Osteoblast (primary cell): ENCODE results near the gene STH. TPM values are rescaled to one million over a fixed set of nuclear protein-coding genes. Genes with fewer than 3 reads are reported as not detected.

Experiments
- DNase-seq: peaks from one replicate; pipeline ENCODE4 v3.0.0; 2011; ENCODE audit warnings: low spot score, mixed read lengths; ENCODE audit not compliant: insufficient read length; ENCODE audit errors: missing footprints
- H2AFZ ChIP-seq: 2 replicates; pipeline ENCODE4 v1.6.0; 2011; ENCODE audit warnings: mild to moderate bottlenecking, low read length
- H3K27ac ChIP-seq: 2 replicates; pipeline ENCODE4 v1.5.1; 2011; ENCODE audit warnings: mild to moderate bottlenecking, low read depth, low read length, moderate library complexity
- H3K27me3 ChIP-seq: 2 replicates; pipeline ENCODE4 v1.6.0; 2012; ENCODE audit warnings: mild to moderate bottlenecking, control low read depth, inconsistent platforms, low read length, moderate library complexity; ENCODE audit not compliant: insufficient read depth
- H3K36me3 ChIP-seq: 2 replicates; pipeline ENCODE4 v1.5.1; 2011; ENCODE audit warnings: mild to moderate bottlenecking, low read length, control low read depth, moderate library complexity; ENCODE audit not compliant: insufficient read depth
- H3K4me1 ChIP-seq: 2 replicates; pipeline ENCODE4 v1.5.1; 2011; ENCODE audit warnings: mild to moderate bottlenecking, low read length, control low read depth, moderate library complexity; ENCODE audit not compliant: insufficient read depth
- H3K4me2 ChIP-seq: 2 replicates; pipeline ENCODE4 v1.6.0; 2011; ENCODE audit warnings: mild to moderate bottlenecking, low read length; ENCODE audit not compliant: insufficient read depth
- H3K4me3 ChIP-seq: fragments of 200-600 bp; sonication (generic); 3 replicates; pipeline ENCODE4 v1.5.1; 2012; ENCODE audit warnings: mild to moderate bottlenecking, low read length, inconsistent platforms; ENCODE audit not compliant: insufficient read depth
- H3K79me2 ChIP-seq: 2 replicates; pipeline ENCODE4 v1.6.0; 2012; ENCODE audit warnings: mild to moderate bottlenecking, low read length, control low read depth, inconsistent platforms; ENCODE audit not compliant: insufficient read depth
- H3K9me3 ChIP-seq: 2 replicates; pipeline ENCODE4 v1.5.1; 2011; ENCODE audit warnings: low read depth, low read length, control low read depth
- H4K20me1 ChIP-seq: 2 replicates; pipeline ENCODE4 v1.6.0; 2012; ENCODE audit warnings: mild to moderate bottlenecking, low read length, control low read depth; ENCODE audit not compliant: insufficient read depth
- total RNA-seq: library from RNA; depleted of rRNA; stranded (reverse); fragments of >200 nt; gene quantifications from 2 replicates; pipeline ENCODE4 v1.2.3, GENCODE V29; 2012
- TF ChIP-seq, protein P1 (sequence below): IDR thresholded peaks from 2 replicates; pipeline ENCODE4 v1.5.1; 2011; ENCODE audit warnings: mild to moderate bottlenecking, low read depth, low read length, moderate library complexity; ENCODE audit errors: extremely low read depth

The STH gene
- total RNA-seq, 1 donor, result not detected

DNA sequence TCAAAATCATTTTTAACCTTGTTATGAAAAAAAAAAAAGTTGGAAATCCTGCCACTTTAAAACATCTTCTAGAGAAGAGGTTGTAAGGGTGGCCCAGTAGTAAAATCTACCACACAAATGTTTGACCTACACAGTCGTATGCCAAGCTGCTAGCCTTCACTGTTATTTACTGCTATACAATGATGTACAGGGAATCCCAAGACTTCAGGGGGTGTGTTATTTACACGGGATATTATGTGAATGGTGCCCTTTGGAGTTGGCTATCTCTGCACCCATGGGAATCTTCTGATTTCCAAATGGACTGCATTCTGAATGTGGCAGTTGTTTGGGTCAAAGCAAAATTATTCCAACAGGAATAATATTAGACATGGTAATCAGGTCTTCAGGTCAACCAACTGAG, 45.9 kb downstream of the STH start:
- Histone ChIP-seq H3K27me3 (no peaks in the 10 kb centered on the region), H3K36me3 (peaks cover 59% of the 10 kb centered on the region), H2AFZ (no peak overlapping the region), H3K4me1 (peaks cover 3% of the 10 kb centered on the region), H4K20me1 (peaks cover 3% of the 10 kb centered on the region), H3K9me3 (no peaks in the 10 kb centered on the region), H3K27ac (no peak overlapping the region), H3K4me2 (no peak overlapping the region), H3K4me3 (no peak overlapping the region), H3K79me2 (peaks cover 25% of the 10 kb centered on the region)
- no peak for DNase-seq
- TF ChIP-seq, protein P1, sequence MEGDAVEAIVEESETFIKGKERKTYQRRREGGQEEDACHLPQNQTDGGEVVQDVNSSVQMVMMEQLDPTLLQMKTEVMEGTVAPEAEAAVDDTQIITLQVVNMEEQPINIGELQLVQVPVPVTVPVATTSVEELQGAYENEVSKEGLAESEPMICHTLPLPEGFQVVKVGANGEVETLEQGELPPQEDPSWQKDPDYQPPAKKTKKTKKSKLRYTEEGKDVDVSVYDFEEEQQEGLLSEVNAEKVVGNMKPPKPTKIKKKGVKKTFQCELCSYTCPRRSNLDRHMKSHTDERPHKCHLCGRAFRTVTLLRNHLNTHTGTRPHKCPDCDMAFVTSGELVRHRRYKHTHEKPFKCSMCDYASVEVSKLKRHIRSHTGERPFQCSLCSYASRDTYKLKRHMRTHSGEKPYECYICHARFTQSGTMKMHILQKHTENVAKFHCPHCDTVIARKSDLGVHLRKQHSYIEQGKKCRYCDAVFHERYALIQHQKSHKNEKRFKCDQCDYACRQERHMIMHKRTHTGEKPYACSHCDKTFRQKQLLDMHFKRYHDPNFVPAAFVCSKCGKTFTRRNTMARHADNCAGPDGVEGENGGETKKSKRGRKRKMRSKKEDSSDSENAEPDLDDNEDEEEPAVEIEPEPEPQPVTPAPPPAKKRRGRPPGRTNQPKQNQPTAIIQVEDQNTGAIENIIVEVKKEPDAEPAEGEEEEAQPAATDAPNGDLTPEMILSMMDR, result no peak

DNA sequence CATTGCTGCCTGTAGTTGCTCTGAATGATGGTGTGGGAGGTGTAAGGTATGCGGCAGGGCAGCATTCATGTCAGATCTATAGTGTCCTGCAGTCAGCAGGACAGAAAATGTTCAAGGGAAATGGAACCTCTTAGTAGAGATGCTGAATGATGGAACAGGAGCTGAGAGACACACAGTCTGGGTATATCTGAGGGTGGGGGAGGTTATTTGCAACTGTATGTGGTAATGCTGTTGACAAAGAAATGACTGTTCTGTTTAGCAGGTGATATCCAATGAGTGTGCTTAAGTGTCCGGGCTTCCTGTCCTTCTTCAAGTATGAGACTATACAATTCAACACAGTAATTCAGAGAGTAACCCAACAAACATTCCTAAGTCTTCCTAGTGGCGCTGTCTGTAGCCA, 46.6 kb downstream of the STH start:
- no peak for DNase-seq
- no peak overlapping the region for H2AFZ ChIP-seq
- no peak overlapping the region for H3K27ac ChIP-seq
- H3K36me3 ChIP-seq, result peaks cover 59% of the 10 kb centered on the region
- H4K20me1 ChIP-seq, result peaks cover 3% of the 10 kb centered on the region
- H3K4me1 ChIP-seq, result peaks cover 3% of the 10 kb centered on the region
- H3K4me3 ChIP-seq, result no peak overlapping the region
- peaks cover 28% of the 10 kb centered on the region for H3K79me2 ChIP-seq
- no peak overlapping the region for H3K4me2 ChIP-seq
- no peaks in the 10 kb centered on the region for H3K27me3 ChIP-seq
- TF ChIP-seq, protein P1, result no peak
- H3K9me3 ChIP-seq, result no peaks in the 10 kb centered on the region

DNA sequence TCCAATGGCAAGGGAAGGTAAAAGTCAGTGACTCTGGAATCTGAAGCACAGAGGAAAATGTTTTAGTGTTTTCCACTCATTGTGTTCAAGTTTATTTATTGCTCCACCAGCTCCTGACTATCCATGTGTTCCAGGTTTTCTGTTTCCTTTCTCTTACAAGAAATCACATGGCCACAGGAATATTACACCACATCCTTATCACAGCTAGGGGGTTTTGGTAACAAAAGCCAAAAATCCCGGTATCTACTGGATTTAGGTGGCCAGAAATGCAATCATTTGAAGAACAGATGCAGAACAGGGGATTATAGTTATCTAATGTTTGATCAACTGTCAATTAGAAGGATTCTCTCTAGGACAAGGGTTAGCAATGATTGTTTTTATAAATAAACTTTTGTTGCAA, 47.9 kb downstream of the STH start:
- peaks cover 4% of the 10 kb centered on the region for H4K20me1 ChIP-seq
- H2AFZ ChIP-seq, result no peak overlapping the region
- no peak overlapping the region for H3K4me2 ChIP-seq
- peaks cover 33% of the 10 kb centered on the region for H3K79me2 ChIP-seq
- no peak for DNase-seq
- no peak overlapping the region for H3K4me3 ChIP-seq
- TF ChIP-seq, protein P1, result no peak
- no peaks in the 10 kb centered on the region for H3K9me3 ChIP-seq
- H3K4me1 ChIP-seq, result peaks cover 6% of the 10 kb centered on the region
- no peaks in the 10 kb centered on the region for H3K27me3 ChIP-seq
- H3K36me3 ChIP-seq, result peaks cover 54% of the 10 kb centered on the region
- H3K27ac ChIP-seq, result peak overlapping the region; percentile 8

DNA sequence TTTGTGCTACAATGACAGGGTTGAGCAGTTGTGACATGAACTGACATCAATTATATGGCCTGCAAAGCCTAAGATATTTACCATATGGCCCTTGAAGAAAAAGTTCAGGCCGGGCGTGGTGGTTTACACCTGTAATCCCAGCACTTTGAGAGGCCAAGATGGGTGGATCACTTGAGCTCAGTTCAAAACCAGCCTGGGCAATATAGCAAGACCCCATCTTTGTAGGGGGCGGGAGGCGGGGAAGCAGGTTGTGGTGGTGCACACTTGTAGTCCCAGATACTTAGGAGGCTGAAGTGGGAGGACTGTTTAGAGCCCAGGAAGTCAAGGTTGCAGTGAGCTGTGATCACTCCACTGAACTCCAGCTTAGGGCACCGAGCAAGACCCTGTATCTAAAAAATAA, 48.3 kb downstream of the STH start:
- Histone ChIP-seq H4K20me1 (peaks cover 5% of the 10 kb centered on the region), H3K27ac (no peak overlapping the region), H3K4me1 (peaks cover 9% of the 10 kb centered on the region), H3K27me3 (no peaks in the 10 kb centered on the region), H3K79me2 (peaks cover 33% of the 10 kb centered on the region), H2AFZ (no peak overlapping the region), H3K4me2 (no peak overlapping the region), H3K9me3 (no peaks in the 10 kb centered on the region), H3K36me3 (peaks cover 50% of the 10 kb centered on the region), H3K4me3 (no peak overlapping the region)
- TF ChIP-seq, protein P1, result no peak
- DNase-seq, result no peak
